ENCODE data around the gene LAMP2.
A peak's percentile ranks its signal among the peaks of the same experiment; 100 is the strongest.

- peak in 3 of 4 donors; percentile 23 to 53 (median 38) for TF ChIP-seq POLR2AphosphoS5 (IDR thresholded peaks at IDR 0.05)
- TF ChIP-seq, protein P1, sequence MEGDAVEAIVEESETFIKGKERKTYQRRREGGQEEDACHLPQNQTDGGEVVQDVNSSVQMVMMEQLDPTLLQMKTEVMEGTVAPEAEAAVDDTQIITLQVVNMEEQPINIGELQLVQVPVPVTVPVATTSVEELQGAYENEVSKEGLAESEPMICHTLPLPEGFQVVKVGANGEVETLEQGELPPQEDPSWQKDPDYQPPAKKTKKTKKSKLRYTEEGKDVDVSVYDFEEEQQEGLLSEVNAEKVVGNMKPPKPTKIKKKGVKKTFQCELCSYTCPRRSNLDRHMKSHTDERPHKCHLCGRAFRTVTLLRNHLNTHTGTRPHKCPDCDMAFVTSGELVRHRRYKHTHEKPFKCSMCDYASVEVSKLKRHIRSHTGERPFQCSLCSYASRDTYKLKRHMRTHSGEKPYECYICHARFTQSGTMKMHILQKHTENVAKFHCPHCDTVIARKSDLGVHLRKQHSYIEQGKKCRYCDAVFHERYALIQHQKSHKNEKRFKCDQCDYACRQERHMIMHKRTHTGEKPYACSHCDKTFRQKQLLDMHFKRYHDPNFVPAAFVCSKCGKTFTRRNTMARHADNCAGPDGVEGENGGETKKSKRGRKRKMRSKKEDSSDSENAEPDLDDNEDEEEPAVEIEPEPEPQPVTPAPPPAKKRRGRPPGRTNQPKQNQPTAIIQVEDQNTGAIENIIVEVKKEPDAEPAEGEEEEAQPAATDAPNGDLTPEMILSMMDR (IDR thresholded peaks at IDR 0.05), result peak; percentile 22 to 60 (median 56)
- TF ChIP-seq EP300 (IDR thresholded peaks at IDR 0.05), result no peak
- no peak for TF ChIP-seq POLR2A (IDR thresholded peaks at IDR 0.05)
Measured at GRCh38 chrX:120485638-120486520, 16.8 kb upstream of the LAMP2 start.

Measured in sigmoid colon (tissue), 4 donors.